Measurements from ENCODE around the gene SIAE.
A peak's percentile ranks its signal among the peaks of the same experiment; 100 is the strongest.

Gene SIAE

GRCh38 chr11:124673333-124674167 lies at the start of gene SIAE, which contains the start of gene SPA17:
Gene SIAE, minus strand, starts transcription at chr11:124673739. Its CDS starts 31 bp downstream, at chr11:124673708.
Gene SPA17, plus strand, starts transcription at chr11:124673904. Its CDS starts 1,361 bp downstream, at chr11:124675265.
- DNase-seq: peak; percentile 72

- no peak for DNase-seq
Measured at GRCh38 chr11:124722176-124722575, 48.6 kb upstream of the SIAE start.

GRCh38 chr11:124719534-124719933 lies 46.0 kb upstream of the SIAE start:
- no peak for DNase-seq

GRCh38 chr11:124718801-124719200 lies 45.3 kb upstream of the SIAE start:
- DNase-seq: no peak

- no peak for DNase-seq
Measured at GRCh38 chr11:124717786-124718651, 44.5 kb upstream of the SIAE start.

GRCh38 chr11:124717421-124717785 lies 43.9 kb upstream of the SIAE start:
- DNase-seq: no peak

- no peak for DNase-seq
Measured at GRCh38 chr11:124716591-124716990, 43.1 kb upstream of the SIAE start.

GRCh38 chr11:124712392-124712791 lies 38.9 kb upstream of the SIAE start:
- no peak for DNase-seq

- DNase-seq: no peak
Measured at GRCh38 chr11:124707829-124708228, 34.3 kb upstream of the SIAE start.

- no peak for DNase-seq
Measured at GRCh38 chr11:124700028-124700427, 26.5 kb upstream of the SIAE start.

- no peak for DNase-seq
Measured at GRCh38 chr11:124699547-124699946, 26.0 kb upstream of the SIAE start.

GRCh38 chr11:124693142-124693541 lies 19.6 kb upstream of the SIAE start:
- DNase-seq: no peak

GRCh38 chr11:124682443-124682842 lies 8.9 kb upstream of the SIAE start:
- no peak for DNase-seq

GRCh38 chr11:124681421-124681820 lies 7.9 kb upstream of the SIAE start:
- no peak for DNase-seq

GRCh38 chr11:124678416-124678815 lies 4.9 kb upstream of the SIAE start:
- DNase-seq: no peak

GRCh38 chr11:124676386-124676785 lies 2.8 kb upstream of the SIAE start:
- no peak for DNase-seq

GRCh38 chr11:124674571-124674970 lies 1.0 kb upstream of the SIAE start:
- no peak for DNase-seq

- no peak for DNase-seq
Measured at GRCh38 chr11:124674168-124674517, 604 bp upstream of the SIAE start.

- DNase-seq: no peak
Measured at GRCh38 chr11:124672536-124673215, 863 bp downstream of the SIAE start.

GRCh38 chr11:124670732-124671131 lies 2.8 kb downstream of the SIAE start:
- no peak for DNase-seq

- no peak for DNase-seq
Measured at GRCh38 chr11:124669193-124669592, 4.3 kb downstream of the SIAE start.

GRCh38 chr11:124667601-124668000 lies 5.9 kb downstream of the SIAE start:
- no peak for DNase-seq

GRCh38 chr11:124663861-124664260 lies 9.7 kb downstream of the SIAE start:
- DNase-seq: no peak
